Activated naive CD8-positive, alpha-beta T cell (primary cell): Measurements from ENCODE around the gene TLR9.

Source experiments
- H3K27ac Mint-ChIP-seq: one replicate; pipeline ENCODE4 v1.8.0; 2021; ENCODE audit warnings: mixed read lengths
- H3K27me3 Mint-ChIP-seq: one replicate; pipeline ENCODE4 v1.8.0; 2021; ENCODE audit warnings: mixed read lengths
- H3K36me3 Mint-ChIP-seq: one replicate; pipeline ENCODE4 v1.8.0; 2021; ENCODE audit warnings: mixed read lengths
- H3K4me1 Mint-ChIP-seq: one replicate; pipeline ENCODE4 v1.8.0; 2021; ENCODE audit warnings: low read depth, mixed read lengths
- H3K4me3 Mint-ChIP-seq: one replicate; pipeline ENCODE4 v1.8.0; 2021; ENCODE audit warnings: mild to moderate bottlenecking, mixed read lengths
- H3K9me3 Mint-ChIP-seq: one replicate; pipeline ENCODE4 v1.8.0; 2021; ENCODE audit warnings: low read depth, mixed read lengths

The TLR9 gene

GRCh38 chr3:52240886-52241370 lies 15.5 kb upstream of the TLR9 start:
- Mint-ChIP-seq H3K4me3 (peak overlapping the region; percentile 99), H3K4me1 (peaks cover 72% of the 10 kb centered on the region), H3K27me3 (no peaks in the 10 kb centered on the region), H3K9me3 (no peaks in the 10 kb centered on the region), H3K36me3 (no peaks in the 10 kb centered on the region), H3K27ac (peak overlapping the region; percentile 91)

GRCh38 chr3:52240059-52240885 lies 14.8 kb upstream of the TLR9 start:
- Mint-ChIP-seq H3K27me3 (no peaks in the 10 kb centered on the region), H3K4me1 (peaks cover 78% of the 10 kb centered on the region), H3K9me3 (no peaks in the 10 kb centered on the region), H3K36me3 (no peaks in the 10 kb centered on the region), H3K27ac (peak overlapping the region; percentile 91), H3K4me3 (peak overlapping the region; percentile 99)

- Mint-ChIP-seq H3K36me3 (no peaks in the 10 kb centered on the region), H3K4me1 (peaks cover 76% of the 10 kb centered on the region), H3K4me3 (peak within 1 kb of the TSS; percentile 99), H3K27ac (peak within 1 kb of the TSS; percentile 95), H3K9me3 (no peaks in the 10 kb centered on the region), H3K27me3 (no peaks in the 10 kb centered on the region)
These were observed 13.6 kb upstream of the TLR9 start, which contains the start of gene TWF2 for GRCh38 chr3:52238761-52239701. TSS of gene TWF2 (minus strand) at chr3:52239158. CDS start at chr3:52239016, 142 bp downstream.

- Mint-ChIP-seq H3K27me3 (no peaks in the 10 kb centered on the region), H3K36me3 (no peaks in the 10 kb centered on the region), H3K9me3 (no peaks in the 10 kb centered on the region), H3K4me1 (peaks cover 75% of the 10 kb centered on the region), H3K4me3 (peak overlapping the region; percentile 99), H3K27ac (peak overlapping the region; percentile 95)
These were observed 12.8 kb upstream of the TLR9 start for GRCh38 chr3:52238193-52238760.

GRCh38 chr3:52237657-52238172 lies 12.3 kb upstream of the TLR9 start:
- Mint-ChIP-seq H3K36me3 (no peaks in the 10 kb centered on the region), H3K27me3 (no peaks in the 10 kb centered on the region), H3K9me3 (no peaks in the 10 kb centered on the region), H3K4me1 (peaks cover 76% of the 10 kb centered on the region), H3K4me3 (peak overlapping the region; percentile 99), H3K27ac (peak overlapping the region; percentile 95)

- peak overlapping the region; percentile 76 for H3K4me3 Mint-ChIP-seq
- H3K36me3 Mint-ChIP-seq, result no peaks in the 10 kb centered on the region
- peaks cover 79% of the 10 kb centered on the region for H3K4me1 Mint-ChIP-seq
- no peaks in the 10 kb centered on the region for H3K9me3 Mint-ChIP-seq
- peak overlapping the region; percentile 85 for H3K27ac Mint-ChIP-seq
- H3K27me3 Mint-ChIP-seq, result no peaks in the 10 kb centered on the region
These were observed 11.7 kb upstream of the TLR9 start for GRCh38 chr3:52237006-52237656.

GRCh38 chr3:52236424-52236886 lies 11.0 kb upstream of the TLR9 start:
- Mint-ChIP-seq H3K27me3 (no peaks in the 10 kb centered on the region), H3K4me3 (peak overlapping the region; percentile 67), H3K27ac (peak overlapping the region; percentile 85), H3K4me1 (peaks cover 77% of the 10 kb centered on the region), H3K9me3 (no peaks in the 10 kb centered on the region), H3K36me3 (no peaks in the 10 kb centered on the region)

GRCh38 chr3:52234516-52235447 lies 9.3 kb upstream of the TLR9 start:
- Mint-ChIP-seq H3K27me3 (no peaks in the 10 kb centered on the region), H3K27ac (peak overlapping the region; percentile 76), H3K9me3 (no peaks in the 10 kb centered on the region), H3K36me3 (no peaks in the 10 kb centered on the region), H3K4me1 (peaks cover 64% of the 10 kb centered on the region), H3K4me3 (peak overlapping the region; percentile 42)

GRCh38 chr3:52233968-52234367 lies 8.5 kb upstream of the TLR9 start:
- H3K27me3 Mint-ChIP-seq, result no peaks in the 10 kb centered on the region
- peak overlapping the region; percentile 42 for H3K4me3 Mint-ChIP-seq
- no peaks in the 10 kb centered on the region for H3K9me3 Mint-ChIP-seq
- peak overlapping the region; percentile 76 for H3K27ac Mint-ChIP-seq
- peaks cover 61% of the 10 kb centered on the region for H3K4me1 Mint-ChIP-seq
- H3K36me3 Mint-ChIP-seq, result no peaks in the 10 kb centered on the region

GRCh38 chr3:52233108-52233591 lies 7.7 kb upstream of the TLR9 start:
- Mint-ChIP-seq H3K4me3 (peak overlapping the region; percentile 17), H3K4me1 (peaks cover 57% of the 10 kb centered on the region), H3K27ac (peak overlapping the region; percentile 61), H3K9me3 (no peaks in the 10 kb centered on the region), H3K27me3 (no peaks in the 10 kb centered on the region), H3K36me3 (no peaks in the 10 kb centered on the region)

GRCh38 chr3:52232279-52233107 lies 7.0 kb upstream of the TLR9 start:
- H3K36me3 Mint-ChIP-seq, result no peaks in the 10 kb centered on the region
- H3K4me1 Mint-ChIP-seq, result peaks cover 59% of the 10 kb centered on the region
- H3K4me3 Mint-ChIP-seq, result no peak overlapping the region
- peak overlapping the region; percentile 75 for H3K27ac Mint-ChIP-seq
- no peaks in the 10 kb centered on the region for H3K9me3 Mint-ChIP-seq
- H3K27me3 Mint-ChIP-seq, result no peaks in the 10 kb centered on the region

- Mint-ChIP-seq H3K9me3 (no peaks in the 10 kb centered on the region), H3K4me3 (peak overlapping the region; percentile 64), H3K27me3 (no peaks in the 10 kb centered on the region), H3K4me1 (peaks cover 55% of the 10 kb centered on the region), H3K36me3 (no peaks in the 10 kb centered on the region), H3K27ac (peak overlapping the region; percentile 88)
These were observed 6.2 kb upstream of the TLR9 start for GRCh38 chr3:52231502-52232278.
